Urothelium cell line (cell line): Measurements from ENCODE around the gene SMCO3.

ENCODE experiments used
- DNase-seq: peaks from one replicate; pipeline ENCODE4 v3.0.0; 2011; ENCODE audit warnings: low spot score, mixed read lengths
- FAIRE-seq: peaks from 2 replicates; lab custom pipeline; 2011; peaks lifted over from hg19 to GRCh38; lab: Jason Lieb, UNC

The SMCO3 gene

GRCh38 chr12:14814014-14814413, at the start of gene SMCO3:
SMCO3 (minus strand) TSS chr12:14814182; CDS start chr12:14806680, 7,502 bp downstream.
- DNase-seq = no peak
- FAIRE-seq = no peak

- no peak for DNase-seq
- FAIRE-seq = no peak
Measured at GRCh38 chr12:14860490-14860889, 46.5 kb upstream of the SMCO3 start.

DNA sequence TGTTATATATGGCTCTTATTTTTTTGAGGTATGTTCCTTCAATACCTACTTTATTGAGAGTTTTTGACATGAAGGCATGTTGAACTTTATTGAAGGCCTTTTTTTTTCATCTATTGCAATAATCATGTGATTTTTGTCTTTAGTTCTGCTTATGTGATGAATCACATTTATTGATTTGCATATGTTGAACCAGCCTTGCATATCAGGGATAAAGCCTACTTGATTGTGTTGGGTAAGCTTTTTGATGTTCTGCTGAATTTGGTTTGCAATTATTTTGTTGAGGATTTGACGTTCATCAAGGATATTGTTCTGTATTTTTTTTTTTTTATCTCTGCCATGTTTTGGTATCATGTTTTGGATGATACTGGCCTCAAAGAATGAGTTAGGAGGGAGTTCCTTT, 44.5 kb upstream of the SMCO3 start:
- FAIRE-seq = no peak
- DNase-seq = no peak

DNA sequence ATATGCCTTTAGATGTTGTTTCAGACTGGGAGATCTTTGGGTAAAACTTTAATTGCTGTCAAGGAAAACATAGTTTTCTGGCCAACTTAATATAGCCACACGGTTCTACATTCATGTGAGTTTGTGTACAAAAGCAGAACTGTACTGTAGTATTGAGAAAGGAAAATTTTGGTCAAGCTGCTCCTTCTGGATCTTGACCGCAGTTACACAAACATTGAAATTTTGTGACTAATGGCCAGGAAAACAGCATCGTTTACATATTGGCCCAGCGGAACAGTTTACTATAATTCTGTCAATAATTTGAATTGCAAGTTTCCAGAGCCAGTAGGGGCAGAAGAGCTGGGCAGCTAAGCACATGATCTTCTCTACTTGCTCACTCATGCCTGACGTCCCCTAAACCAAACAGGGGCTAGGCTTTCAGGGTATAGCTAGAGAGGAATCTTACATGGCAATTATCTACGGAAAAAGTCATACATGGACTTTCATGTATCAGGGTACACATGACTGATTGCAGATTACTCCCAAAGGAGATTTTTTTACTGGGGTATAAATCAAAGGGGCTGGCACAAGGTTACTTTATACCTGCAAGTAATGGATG, 40.7 kb upstream of the SMCO3 start:
- FAIRE-seq (no peak), DNase-seq (no peak)

DNA sequence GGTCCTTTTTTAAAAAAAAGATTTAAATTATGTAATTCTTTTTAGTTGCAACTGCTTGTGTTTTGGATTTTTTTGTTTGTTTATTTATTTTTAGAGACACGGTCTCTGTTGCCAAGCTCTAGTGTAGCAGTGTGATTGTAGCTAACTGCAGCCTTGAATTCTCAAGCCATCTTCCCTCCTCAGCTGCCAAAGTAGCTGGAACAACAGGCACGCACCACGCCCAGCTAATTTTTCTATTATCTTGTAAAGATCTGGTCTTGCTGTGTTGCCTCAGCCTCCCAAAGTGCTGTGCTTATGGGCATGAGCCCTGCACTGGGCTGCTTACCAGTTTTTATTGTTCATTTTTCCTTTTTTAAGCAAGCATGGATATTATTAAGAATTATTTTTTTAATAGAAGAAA, 40.0 kb upstream of the SMCO3 start:
- FAIRE-seq (peak; percentile 59), DNase-seq (no peak)

DNA sequence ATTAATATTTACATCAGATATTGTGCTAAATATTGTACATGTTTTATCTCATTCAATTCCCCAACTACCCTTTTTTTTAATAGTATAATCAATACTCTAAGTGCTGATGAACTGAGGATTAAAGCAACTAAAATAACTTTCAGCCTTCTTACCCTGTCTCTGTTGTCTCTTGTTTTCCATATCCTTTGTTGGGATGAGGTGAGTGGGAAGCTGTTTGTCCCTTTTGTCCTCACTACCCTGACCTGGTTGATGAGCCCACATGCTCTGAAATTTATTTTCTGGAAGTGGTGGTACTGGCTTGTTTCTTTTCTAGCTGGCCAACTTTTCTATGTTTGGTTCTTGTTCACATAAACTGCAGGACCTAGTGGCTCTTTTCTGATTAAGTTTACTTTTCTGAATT, 38.9 kb upstream of the SMCO3 start:
- FAIRE-seq (peak; percentile 58), DNase-seq (no peak)

DNA sequence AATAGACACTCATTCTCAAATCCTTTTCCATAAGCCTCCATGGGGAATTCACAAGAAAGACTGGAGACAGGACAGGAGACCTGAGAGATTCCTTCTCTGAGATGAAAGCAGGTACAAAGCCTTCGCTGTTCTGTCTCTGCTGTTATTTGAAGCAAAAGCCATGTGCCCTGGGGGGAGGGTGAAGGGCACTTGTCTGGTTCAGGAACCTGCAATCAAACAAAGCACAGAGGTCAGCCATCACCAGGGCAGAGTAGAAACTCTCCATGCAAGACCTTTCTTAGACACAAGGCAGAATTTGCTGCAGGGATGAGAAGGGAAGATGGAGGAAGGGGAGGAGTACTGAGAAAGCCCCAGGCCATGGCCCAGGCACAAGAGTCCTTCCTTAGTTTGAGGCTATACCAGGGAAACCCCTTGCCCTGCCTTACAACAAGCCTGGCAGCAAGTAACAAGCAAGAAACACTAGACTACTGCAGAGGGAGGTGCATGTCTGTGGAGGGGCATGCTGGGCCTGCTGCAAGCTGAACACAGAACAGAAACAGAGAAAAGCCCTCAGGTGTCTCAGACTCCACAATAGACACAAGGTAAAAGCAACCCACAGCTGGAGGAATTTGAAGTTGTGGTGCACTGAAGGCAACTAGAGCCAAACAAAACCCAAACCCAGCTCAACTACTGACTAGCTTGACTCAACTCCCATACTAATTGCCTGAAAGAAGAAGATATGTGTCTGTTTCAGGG, 37.1 kb upstream of the SMCO3 start:
- DNase-seq = no peak
- FAIRE-seq = no peak

DNA sequence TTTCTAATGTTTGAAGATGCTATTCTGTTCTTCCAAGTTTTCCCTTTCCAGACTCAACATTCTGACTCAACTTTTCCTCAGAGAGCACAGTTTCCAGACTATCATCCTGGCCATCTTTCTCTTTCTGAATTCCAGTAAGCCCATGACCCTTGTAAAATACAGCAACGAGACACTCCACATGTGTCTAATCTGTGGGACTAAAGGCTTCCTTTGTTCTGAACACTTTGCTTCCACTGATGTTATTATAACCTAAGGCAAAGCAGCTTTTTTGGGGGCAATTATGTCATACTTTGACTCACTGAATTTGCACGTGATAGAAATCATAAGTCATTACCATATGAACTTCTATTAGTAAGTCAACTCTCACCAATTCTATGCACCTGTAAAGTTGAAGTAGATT, 35.7 kb upstream of the SMCO3 start:
- FAIRE-seq (no peak), DNase-seq (no peak)

GRCh38 chr12:14846876-14847580, 33.0 kb upstream of the SMCO3 start:
- peak; percentile 90 for FAIRE-seq
- DNase-seq = no peak

GRCh38 chr12:14846042-14846587, 32.1 kb upstream of the SMCO3 start:
- no peak for DNase-seq
- no peak for FAIRE-seq

DNA sequence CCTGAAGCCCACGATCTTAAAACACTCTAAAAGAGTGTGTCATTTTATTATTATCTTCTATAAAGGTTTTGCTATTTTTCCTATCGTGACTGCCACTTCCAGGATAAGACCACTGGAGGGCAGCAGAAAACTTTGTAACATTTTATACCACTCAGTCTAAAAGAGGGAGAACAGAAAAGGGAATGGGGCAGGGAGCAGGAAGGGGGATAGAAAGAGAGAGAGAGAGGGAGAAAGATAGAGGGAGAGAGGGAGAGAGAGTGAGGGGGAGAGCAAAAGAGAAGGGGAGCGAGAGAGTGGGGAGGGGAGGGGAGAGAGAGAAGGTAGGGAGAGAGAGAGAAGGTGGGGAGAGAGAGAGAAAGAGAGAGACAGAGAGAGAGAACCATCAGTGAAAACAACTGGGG, 31.4 kb upstream of the SMCO3 start:
- FAIRE-seq = no peak
- DNase-seq = peak; percentile 64

DNA sequence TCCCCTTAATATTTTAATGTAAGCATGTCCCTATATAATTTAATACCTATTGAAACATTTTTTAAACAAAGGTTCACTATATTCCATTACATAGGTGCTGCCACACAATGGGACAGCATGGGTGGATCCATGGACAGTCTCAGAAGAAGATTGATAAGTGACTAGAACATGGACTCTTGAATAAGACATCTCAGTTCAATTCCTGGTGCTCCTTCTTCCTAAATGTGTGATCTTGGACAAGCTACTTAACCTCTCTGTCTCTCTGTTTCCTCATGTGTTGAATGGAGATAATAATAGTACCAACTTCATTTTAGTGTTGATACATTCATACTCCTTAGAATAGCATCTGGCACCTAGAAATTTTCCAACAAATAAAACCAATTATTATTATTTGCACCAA, 30.4 kb upstream of the SMCO3 start:
- no peak for FAIRE-seq
- no peak for DNase-seq

DNA sequence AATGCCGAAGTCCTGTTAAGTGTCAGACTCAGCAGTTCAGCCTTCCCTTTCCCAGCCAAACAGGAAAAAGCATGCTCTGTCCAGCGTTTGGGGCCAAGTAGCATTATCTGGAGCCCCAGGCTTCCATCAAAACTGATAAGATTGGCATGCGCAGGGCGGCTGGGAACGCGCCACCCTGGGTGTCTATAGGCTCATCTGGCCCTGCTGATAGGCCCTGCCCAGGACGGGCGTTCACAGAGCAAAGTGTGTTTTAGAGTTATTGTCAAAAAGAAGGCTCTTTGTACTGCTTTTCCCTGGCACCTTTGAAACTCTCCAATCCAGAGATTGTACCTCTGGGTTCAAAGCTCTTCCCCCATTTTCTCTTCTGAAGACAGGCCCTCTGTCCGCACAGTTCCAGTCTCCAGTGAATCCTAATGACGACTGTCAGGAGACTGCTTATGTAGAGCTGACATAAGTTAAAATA, 29.5 kb upstream of the SMCO3 start, which contains the start of gene ART4:
ART4 (minus strand) TSS at position 102 of the 463 bp plus-strand sequence. CDS start 413 bp downstream, outside the sequence.
- FAIRE-seq (no peak), DNase-seq (no peak)

DNA sequence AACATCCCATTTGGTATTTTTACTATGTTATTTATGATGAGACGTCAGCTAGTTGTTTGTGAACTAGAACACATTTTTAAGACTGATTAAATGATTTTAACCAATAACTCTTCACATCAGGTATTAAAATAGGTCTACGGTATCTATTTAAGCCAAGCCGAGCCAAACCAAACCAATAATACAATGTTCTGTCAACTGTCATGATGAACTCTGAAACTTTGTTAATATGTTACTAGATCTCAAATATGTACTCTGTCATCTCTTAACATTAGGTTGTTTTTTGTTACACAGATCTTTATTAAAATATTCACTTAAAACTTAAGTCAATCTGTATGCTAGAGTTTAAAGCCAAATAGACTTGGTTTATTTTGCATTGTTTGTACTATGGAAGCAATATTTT, 28.3 kb upstream of the SMCO3 start:
- DNase-seq (no peak), FAIRE-seq (no peak)

DNA sequence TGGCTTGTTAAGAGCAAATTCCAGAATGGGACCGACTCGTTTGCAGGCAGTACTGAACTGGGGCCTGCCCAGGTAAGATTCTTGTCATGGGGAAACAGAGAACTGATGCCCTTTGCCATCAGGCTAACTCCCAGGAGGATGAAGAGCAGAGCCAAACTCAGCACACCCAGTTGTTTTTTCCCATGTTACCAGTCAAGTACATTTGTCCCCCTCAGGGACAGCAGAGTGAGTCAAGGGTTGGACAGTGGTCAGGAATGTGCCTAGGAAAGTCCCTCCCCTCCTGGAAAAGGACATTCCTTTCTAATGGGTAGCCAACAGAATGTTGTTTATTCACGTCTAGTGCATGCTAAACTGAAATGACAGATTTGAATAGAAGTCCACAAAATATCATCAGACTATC, 27.8 kb upstream of the SMCO3 start:
- peak; percentile 47 for DNase-seq
- peak; percentile 71 for FAIRE-seq

DNA sequence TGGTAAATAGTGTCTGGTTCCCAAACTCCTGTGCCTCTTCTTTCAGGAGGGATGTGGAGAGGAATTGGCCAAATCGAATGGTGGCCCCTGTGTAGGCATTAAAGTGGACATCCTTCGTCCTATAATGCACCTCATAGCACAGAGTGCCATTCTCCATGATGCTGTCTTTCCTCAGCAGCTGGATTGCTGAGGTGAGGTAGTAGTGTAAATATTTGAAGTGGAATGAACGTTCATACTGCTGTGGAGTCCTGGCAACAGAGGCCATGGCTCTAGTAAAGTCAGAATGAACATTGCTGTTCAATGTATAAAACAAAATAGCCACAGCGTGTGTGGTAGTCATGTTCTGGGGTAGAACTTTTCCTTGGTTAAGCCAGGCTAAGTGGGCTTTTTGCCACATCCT, 26.6 kb upstream of the SMCO3 start:
- peak; percentile 58 for FAIRE-seq
- no peak for DNase-seq

DNA sequence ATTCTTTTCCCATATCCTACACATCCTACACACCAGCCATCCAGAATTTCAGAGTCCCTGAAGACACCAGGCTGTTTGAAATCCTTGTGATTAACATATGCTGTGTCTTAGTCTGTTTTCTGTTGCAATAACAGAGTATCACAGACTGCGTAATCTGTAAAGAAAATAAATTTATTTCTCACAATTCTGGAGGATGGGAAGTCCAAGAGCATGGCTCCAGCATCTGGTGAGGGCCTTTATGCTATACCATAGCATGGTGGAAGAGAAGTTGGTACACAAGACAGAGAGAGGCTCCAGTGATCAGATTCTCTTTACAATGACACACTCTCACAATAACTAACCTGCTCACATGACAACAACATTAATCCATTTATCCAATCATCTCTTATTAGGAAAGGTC, 25.3 kb upstream of the SMCO3 start:
- peak; percentile 63 for FAIRE-seq
- no peak for DNase-seq

- DNase-seq (peak; percentile 60), FAIRE-seq (peak; percentile 53)
Measured at GRCh38 chr12:14836336-14837210, 22.6 kb upstream of the SMCO3 start.

GRCh38 chr12:14834509-14834908, 20.5 kb upstream of the SMCO3 start:
- DNase-seq (no peak), FAIRE-seq (no peak)

DNA sequence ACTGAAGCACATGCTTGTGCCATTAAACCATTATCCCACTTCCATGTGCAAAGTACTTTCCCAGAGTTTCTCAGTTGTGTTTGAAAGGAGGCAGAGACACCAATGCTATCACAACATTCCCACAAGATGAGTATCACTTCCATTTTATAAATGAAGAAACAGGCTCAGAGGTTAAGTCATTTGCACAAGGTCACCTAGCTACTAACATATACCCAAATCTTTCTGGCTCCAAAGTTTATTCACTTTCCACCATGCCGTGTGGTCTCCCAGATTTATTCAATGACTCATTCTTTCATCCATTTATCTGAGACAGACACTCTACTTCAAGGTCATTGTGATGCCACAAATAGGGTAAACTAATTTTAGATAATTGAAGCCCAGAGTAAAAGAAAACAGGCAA, 20.0 kb upstream of the SMCO3 start:
- DNase-seq (no peak), FAIRE-seq (no peak)

DNA sequence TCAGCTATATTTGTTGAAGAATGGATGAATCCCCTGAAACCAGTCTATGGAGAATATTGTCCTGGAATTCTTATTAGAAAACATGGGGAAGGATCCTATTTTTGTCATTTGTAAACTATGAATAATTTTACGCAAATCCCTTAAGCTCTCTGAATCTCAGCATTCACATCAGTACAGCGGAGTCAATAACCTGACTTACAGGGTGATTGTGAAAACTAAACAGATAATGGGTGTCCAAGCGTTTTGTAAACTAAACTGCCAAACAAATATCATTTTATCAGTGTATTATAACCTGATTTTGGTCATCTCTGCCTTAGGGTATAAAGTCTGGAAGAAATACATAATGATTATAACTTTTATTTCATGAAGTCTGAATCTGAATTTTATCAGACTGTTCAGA, 19.4 kb upstream of the SMCO3 start:
- DNase-seq = no peak
- FAIRE-seq = no peak
